NCI-H146 (cell line): ENCODE measurements around the gene GOLGA6L25.
"Not testable (repeated sequence)": the region's sequence is repeated elsewhere in the genome, so short reads cannot be mapped to it uniquely, and the experiment has no call there.

Experiments used
- DNase-seq: peaks from one replicate; lab custom pipeline; 2025; lab: John Stamatoyannopoulos, UW

Gene GOLGA6L25, protein sequence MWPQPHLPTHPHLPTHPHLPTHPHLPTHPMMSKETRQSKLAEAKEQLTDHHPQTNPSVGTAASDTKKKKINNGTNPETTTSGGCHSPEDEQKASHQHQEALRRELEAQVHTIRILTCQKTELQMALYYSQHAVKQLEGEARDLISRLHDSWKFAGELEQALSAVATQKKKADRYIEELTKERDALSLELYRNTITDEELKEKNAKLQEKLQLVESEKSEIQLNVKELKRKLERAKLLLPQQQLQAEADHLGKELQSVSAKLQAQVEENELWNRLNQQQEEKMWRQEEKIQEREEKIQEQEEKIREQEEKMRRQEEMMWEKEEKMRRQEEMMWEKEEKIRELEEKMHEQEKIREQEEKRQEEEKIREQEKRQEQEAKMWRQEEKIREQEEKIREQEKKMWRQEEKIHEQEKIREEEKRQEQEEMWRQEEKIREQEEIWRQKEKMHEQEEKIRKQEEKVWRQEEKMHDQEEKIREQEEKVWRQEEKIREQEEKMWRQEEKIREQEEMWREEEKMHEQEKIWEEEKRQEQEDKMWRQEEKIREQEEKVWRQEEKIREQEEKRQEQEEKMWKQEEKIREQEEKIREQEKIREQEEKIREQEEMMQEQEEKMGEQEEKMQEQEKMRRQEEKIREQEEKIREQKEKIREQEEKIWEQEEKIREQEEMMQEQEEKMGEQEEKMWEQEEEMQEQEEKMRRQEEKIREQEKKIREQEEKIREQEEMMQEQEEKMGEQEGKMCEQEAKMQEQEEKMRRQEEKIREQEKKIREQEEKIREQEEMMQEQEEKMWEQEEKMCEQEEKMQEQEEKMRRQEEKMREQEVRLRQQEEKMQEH

DNA sequence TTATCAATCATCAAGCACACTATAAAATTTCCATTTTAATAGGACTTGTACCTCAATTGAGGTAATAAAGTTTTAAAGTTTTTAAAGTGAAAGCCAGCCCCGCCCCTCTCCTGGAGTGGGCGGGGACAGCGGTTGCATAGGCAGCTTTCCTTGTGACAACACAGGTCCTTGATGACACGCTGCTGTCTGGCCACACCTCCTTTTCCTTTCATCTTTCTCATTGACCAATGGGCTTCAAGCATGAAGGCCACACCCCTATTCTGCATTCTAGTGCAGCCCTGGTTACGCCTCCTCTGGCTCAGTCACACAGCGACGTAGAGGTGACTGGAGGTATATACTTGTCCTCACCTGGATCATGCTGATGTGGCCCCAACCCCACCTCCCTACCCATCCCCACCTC lies at the start of gene GOLGA6L25:
GOLGA6L25 (plus strand) TSS at position 301 of the 400 bp plus-strand sequence; CDS start at position 362, 61 bp downstream.
- DNase-seq, result not testable (repeated sequence)

DNA sequence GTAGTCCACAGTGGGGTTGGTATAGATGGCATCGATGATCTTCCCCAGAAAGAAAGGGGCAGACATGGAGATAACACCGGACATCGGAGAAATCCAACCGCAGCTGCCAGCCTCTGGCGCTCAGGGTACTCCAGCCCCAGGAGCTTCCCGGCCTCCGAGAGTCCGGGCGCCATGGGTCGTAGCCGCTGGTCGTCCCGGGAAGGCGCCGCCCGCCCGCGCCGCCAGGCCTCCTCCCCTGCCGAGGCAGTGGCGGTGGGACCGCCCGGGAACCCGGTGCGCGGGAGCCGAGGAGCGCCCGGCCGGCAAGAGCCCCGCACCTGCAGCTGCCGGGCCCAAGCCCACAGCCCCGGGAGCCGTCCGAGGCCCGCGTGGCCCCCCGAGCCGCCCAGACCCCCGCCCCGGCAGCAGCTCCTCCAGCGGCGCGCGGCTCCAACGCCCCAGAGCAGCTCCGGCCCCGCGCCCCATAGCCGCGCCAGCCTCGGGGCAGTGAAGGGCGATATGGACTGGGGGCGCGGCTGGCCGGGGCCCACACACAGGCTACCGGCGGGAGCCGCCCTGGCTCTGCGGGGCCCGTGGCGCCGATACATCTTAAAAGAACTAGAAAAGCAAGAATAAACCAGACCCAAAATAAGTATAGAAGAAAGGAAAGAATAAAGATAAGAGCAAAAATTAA lies 45.0 kb upstream of the GOLGA6L25 start:
- DNase-seq, result not testable (repeated sequence)

DNA sequence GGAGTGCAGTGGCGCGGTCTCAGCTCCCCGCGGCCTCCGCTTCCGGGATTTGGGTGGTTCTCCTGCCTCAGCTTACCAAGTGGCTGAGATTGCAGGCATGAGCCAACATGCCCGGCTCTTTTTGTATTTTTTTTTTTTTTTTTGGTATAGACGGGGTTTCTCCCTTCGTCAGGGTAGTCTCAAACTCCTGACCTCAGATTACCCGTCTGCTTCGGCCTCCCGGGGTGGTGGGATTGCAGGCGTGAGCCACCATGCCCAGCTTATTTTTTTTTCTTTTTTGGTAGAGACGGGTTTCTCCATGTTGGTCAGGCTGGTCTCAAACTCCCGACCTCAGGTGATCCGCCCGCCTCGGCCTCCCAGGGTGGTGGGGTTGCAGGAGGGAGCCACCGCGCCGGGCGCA lies 39.2 kb upstream of the GOLGA6L25 start:
- not testable (repeated sequence) for DNase-seq

DNA sequence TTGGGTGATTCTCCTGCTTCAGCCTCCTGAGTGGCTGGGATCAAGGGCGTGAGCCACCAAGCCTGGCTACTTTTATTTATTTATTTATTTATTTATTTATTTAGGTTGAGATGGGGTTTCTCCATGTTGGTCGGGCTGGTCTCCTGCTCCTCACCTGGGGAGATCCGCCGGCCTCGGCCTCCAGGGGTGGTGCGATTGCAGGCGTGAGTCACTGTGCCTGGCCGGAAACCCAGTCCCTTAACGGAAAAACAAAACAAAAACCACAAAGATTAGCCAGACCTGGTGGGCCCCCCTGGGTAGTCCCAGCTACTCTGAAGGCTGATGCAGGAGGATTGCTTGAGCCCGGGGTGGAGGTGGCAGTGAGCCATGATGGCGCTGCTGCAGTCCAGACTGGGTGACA lies 38.2 kb upstream of the GOLGA6L25 start:
- not testable (repeated sequence) for DNase-seq

DNA sequence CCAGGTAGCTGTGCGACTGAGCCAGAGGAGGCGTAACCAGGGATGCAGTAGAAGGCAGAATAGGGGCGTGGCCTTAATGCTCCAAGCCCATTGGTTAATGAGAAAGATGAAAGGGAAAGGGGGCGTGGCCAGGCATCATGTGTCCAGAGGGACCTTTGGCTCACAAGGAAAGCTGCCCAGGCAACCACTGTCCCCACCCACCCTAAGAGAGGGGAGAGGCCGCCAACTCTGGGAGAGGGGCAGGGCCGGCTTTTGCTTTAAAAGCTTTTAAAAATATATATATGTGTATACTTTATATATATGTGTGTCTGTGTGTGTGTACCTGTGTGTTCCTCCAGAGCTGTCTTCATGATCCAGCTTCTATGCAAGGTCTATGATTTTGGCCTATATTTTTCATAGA lies 20.4 kb upstream of the GOLGA6L25 start, which contains the start of gene GOLGA8G:
GOLGA8G (minus strand) TSS at position 18 of the 400 bp plus-strand sequence. CDS start 62 bp downstream, outside the sequence.
- not testable (repeated sequence) for DNase-seq

DNA sequence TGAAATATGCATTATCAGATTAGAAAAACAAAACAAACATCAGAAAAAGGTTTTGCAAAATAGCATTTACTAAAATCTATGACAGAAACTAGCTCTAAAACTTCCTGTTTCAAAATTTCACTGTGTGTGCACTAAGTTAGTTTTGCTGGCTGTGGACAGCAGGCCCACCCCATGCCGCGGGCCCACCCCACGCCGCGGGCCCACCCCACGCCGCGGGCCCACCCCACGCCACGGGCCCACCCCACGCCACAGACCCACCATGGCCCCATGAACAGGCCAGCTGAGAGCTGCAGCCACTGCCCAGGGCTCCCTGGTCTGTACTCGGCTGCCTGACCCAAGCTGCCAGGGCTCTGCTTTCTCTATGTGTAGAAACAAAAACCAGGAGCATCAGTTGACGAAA lies 20.0 kb downstream of the GOLGA6L25 start:
- DNase-seq, result not testable (repeated sequence)

DNA sequence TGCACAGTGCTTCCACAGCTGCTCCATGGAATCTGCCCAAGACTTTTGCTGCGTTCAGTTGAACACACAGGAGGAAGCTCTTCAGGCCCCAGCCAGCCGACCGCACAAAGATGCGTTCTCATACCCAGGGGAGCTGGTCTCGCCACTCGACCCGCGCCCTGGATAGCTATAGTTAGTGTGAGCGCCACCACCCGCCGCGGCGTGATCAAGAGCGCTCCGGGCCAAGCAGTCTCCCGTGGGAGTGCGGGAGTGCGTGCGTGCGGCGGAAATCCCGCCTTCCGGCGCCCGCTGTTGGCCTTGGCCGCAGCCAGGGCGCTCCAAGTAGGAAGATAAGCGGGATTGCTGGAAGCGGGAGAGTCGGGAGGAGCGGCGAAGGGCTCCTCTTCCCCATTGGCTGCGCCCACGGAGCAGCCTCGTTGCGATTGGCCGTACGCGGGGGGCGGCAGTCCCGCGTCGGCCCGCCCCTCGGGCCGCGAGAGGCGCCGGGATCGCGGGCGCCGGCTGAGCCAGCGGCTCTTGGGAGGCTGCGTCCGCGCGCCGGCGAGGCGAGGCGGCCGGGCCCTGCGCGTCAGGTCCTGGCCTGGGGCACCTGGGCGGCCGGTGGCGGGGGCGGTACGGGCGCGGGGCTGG lies 35.7 kb downstream of the GOLGA6L25 start:
- not testable (repeated sequence) for DNase-seq

DNA sequence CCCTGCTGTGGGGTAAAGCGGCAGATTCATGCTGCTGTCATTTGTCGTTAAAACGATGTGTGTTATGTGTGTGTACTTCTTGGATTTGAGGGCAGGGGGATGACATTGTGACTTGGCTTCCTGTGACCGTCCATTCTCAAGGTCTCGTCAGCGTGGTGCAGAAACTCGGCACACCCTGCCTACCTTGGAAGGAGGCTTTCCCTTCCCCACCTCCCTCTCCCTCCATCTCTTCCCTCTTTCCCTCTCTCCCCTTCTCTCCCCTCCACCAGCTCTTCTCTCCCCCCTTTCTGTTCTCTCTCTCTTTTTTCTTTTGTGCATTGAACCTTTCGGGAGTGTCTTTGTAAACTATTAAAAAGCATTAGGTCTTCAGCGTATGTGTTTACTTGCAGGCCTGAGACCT lies 36.4 kb downstream of the GOLGA6L25 start:
- not testable (repeated sequence) for DNase-seq

DNA sequence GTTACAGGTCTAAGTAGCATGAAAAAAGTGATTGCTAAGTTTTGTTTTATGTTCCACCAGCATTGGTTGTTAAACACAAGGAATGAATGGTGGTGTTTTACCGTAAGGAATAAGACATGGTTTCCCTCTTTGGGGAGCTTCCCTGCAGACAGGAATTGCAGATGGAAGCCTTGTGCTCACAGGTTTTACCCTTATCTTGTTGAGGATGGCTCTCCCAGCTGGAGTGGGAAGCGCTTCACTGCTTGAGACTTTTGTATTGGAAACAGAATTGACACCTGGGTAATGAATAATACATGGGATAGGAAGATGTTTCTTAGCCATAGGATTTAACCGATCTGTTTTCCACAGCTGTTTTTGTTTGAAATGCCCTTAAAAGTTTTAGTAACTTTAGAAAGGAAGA lies 39.0 kb downstream of the GOLGA6L25 start:
- not testable (repeated sequence) for DNase-seq

DNA sequence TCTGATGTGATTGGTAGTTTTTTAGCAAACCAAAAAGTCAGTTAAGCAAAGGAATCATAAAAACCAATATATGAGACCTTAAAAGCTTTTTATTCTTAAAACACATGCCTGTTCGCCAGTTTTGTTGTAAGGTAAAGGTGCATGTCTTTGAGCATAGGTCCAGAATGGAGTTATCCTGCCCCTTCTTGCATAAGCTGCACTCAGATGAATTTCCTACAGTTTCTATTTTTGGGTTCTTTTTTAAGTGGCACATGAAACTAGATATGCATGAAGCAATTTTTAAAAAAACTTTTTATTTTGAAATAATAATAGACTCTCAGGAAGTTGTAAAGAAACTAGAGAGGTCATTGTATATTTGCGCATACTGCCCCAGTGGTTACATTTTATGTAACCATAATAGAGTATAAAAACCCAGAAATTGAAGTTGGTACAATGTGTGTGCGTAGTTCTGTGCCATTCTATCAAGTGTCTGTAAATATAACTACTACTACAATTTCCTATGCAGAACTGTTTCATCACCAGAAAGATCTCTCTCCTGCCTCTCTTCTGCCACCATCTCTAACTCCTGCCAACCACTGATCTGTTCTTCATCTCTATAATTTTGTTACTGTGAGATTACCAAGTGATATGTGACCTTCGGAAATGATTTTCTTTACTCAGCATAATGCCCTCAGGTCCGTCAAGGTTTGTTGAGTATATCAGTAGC lies 40.2 kb downstream of the GOLGA6L25 start:
- not testable (repeated sequence) for DNase-seq

DNA sequence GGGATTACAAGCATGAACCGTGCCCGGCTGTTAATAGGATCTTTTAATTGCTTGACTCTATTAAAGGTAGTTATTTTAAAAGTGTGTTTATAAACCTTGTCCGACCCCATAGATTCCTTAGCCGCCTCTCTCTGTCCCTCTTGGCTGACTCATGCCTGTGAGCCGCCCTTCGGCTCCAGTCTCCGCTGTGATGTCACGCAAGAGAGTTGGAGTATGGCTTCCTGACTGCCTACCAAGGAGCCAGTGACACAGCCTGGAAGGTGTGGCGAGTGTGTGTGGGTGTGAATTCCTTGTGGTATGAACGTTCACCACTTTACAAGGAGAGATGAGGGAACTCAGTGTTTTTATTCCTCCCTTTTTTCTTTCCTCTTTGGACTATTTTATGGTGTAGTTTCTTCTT lies 44.1 kb downstream of the GOLGA6L25 start:
- not testable (repeated sequence) for DNase-seq

DNA sequence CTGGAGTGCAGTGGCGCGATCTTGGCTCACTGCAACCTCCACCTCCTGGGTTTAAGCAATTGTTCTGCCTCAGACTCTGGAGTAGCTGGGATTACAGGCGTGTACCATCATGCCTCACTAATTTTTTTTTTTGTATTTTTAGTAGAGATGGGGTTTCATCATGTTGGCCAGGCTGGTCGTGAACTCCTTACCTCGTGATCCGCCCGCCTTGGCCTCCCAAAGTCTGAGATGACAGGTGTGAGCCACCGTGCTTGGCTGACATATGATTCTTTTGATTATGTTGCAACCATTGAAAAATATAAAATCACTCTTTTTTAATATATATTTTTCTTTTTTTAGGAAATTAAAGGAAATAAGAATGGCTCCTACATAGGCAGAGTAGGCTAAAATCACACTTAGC lies 44.8 kb downstream of the GOLGA6L25 start:
- DNase-seq, result not testable (repeated sequence)

DNA sequence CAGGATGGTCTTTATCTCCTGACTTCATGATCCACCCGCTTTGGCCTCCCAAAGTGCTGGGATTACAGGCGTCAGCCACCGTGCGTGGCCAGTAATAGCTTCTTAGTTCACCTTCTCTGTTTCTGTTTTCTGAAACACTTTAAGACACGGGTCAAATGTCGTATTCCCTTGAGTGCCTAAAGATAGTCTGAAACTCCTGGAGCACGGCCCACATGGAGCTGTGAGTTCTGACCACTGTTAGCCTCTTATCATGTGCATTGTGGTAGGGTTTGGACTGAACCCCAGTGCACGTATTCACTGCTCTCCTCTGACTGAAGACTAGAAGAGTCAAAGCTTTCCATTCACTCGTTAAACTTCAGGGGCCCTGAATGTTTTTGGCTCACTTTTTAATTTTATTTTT lies 48.8 kb downstream of the GOLGA6L25 start:
- not testable (repeated sequence) for DNase-seq
